ENCODE measurements around the gene P2RY13.

The P2RY13 gene

GRCh38 chr3:151329363-151329762 is at the start of gene P2RY13:
Gene P2RY13 (minus strand): TSS chr3:151329549. CDS start chr3:151329528, 21 bp downstream.
- DNase-seq = no peak

- DNase-seq = no peak
Measured at GRCh38 chr3:151377768-151378385, 48.5 kb upstream of the P2RY13 start.

DNA sequence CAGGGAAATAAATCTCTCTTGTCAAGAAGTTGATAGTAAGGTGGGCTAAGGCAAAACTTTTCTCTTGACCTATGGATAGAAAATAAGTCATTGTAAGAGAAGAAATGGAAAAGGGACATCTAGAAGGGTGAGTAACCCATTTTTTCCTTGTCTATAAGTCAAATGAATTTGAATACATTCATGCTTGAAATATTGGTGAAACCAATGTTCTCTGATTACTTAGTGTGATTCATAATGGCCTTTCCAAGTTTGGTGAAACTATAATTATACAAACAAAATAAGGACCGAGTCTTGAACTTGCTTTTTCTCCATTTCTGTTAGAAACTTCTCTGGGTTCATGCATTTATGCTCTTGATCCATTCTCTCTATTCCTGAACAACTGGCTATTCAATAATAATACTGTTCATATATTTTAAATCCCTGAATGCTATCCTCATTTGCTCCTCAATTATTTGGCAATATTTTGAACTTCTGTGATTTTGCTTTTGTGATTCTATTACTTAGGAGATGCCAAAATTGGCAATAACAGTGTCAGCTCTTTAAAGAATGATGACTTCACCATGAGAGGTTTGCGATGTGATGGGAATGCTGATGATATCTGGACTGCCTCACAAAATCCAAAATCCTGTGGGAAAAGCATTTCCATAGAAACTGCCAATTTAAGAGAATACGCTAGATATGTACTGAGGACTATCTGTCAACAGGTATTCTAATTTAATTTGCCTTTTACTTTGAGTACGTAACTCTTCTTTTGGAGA is 42.9 kb upstream of the P2RY13 start:
- no peak for DNase-seq

DNA sequence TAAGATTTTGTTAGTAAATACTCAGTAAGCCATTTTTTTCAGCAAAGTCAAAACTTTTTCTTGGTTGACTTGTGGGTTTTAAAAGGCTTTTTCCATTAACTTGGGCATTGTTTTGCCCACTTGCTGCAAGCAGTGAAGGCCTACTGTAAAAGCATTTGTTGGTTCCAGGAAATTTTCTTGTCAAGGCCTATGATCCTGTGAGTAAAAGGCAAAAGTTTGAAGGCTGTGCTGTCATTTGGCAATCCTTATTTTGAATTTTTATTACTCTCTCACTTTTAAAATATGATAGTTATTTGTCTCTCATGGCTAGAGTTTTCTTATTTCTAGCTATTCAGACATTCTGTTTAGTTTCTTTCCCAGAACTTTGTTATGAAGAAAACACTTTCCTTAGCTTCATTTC is 42.2 kb upstream of the P2RY13 start:
- no peak for DNase-seq

DNA sequence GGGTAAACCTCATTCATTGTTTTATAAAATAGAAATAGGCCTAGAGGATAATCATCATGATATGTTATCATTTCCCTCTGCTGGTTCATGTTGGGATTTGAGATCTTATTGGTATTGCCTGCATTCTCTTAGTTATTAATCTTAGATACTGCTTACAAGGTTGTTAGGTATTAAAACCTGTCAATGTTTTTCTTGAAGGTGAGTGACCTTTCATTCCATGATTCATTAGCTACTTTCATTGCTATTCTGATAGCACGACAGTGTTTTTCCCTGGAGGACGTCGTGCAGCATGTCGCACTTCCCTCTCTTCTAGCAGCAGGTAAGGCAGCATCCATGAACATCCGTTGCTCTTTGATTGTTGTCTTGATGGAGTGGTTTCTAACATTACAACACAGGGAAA is 38.1 kb upstream of the P2RY13 start:
- no peak for DNase-seq

- DNase-seq = no peak
Measured at GRCh38 chr3:151366993-151367392, 37.6 kb upstream of the P2RY13 start.

GRCh38 chr3:151362751-151363174 is 33.4 kb upstream of the P2RY13 start:
- no peak for DNase-seq

DNA sequence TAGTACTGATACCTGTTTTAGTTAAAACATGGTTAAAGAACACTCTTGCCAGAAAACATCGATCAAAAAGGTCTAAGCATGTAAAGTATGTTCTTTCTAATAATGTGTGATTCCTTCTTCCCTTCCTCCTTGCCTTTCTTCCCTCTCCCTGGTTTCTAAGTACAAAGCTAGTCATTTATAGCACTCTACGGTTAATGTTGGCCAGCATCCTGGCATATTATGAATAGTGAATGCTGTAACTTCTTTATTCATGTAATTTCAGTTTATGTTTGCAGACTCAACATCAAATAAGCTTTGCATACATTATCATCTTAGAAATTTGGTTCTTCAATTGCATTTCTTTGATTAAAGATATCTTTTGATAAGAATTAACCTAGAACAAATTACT is 28.1 kb upstream of the P2RY13 start:
- DNase-seq = no peak

DNA sequence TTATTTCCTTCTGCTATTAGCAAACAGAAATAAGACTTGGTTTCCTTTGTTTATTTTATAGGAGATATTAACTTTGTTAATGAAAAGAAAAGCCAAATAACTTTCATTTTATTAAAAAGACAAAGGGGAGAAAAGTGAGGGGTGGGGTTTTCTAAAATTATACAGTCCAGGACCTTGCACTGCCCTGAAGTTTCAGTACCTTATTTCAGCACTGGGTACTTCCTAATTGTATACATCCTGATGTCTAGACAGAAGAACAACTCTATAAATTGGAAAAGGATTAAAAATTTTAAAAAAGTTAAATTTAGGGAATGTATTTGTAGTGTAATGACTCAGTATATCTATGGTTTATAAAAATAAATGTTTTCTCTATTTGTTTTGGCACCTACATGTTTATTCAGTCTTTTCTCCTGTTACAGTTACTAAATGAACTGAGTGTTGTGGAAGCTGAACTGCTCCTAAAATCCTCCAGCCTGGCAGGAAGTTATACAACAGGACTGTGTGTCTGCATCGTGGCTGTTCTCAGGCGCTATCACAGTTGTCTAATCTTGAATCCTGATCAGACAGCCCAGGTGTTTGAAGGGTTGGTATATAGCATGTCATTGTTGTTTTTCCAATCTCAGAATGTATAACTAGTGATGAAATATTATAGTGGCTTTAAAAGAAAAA is 27.6 kb upstream of the P2RY13 start:
- no peak for DNase-seq

DNA sequence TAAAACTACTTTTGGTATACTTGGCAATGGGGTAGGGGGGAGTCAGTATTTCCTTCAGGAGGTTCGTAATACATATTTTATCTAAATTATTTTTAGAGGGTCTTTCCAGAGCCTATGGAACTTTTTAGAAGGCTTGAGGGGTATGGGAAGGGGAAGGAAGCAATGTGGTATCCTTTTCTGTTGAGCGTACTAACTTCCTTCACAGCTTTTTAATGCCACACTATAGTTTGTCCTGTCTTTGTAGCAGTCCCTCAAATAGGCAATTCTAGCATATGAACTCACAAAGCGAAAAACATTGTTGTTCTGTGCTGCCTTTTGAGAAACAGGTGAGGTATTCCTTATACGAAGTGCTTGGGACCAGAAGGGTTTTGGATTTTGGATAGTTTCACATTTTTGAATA is 22.3 kb upstream of the P2RY13 start:
- DNase-seq = no peak

DNA sequence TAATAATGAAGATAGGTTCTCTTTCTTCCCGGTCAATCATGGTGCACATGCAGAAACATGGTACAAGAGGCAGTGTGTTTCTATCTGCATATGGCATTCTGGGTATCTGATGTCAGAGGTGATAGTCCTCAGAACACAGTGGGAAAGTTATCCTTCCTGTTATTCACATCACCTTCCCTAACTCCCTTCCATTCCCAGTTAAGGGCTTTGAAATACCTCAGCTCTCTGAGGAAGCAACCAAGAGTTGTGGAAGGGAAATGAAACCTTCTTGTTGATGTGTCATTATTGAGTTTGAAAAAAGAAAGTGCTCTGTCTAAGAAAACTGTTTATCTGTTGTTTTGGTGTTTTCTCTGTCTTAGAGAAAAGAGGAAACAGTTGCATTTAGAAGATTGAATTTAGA is 21.9 kb upstream of the P2RY13 start:
- no peak for DNase-seq

GRCh38 chr3:151350656-151351055 is 21.3 kb upstream of the P2RY13 start:
- DNase-seq = no peak

- no peak for DNase-seq
Measured at GRCh38 chr3:151347432-151347831, 18.1 kb upstream of the P2RY13 start.

DNA sequence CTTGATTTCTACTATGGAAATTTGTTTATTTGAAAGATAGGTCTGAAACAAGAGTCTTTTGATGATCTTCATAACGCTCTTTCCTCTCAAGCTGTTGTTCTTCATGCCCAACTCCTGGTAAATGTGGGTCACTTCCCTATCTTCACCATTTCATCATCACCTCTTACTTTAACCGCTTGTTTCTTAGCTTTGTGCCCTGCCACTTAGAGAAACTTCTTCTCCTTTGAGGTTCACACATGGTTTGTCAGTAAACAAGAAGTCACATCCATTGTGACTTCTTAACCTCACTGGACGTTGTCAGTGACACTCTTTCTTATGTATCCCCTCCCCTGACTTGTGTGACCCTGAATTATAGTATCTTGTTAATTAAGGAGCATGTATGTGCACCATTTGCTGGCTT is 16.9 kb upstream of the P2RY13 start:
- DNase-seq = no peak

DNA sequence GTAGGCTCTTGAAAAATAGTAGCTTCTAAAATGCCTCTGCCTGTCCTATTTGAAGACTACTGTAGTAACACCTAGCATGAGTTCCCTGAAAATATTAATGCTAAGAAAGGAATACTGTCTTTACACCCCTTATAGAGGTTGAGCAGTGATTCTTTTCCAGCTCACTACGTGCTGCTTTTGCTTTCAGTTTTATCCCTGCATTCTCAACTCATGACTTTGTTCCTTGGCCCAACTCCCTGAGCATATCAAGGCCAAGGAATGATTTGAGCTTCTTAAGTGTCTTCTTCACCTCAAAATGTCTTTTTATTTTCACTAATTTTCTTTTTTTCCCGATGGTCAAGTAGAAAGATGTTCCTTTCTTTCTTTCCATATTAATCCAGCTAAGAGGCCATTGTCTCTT is 16.5 kb upstream of the P2RY13 start:
- DNase-seq = no peak

DNA sequence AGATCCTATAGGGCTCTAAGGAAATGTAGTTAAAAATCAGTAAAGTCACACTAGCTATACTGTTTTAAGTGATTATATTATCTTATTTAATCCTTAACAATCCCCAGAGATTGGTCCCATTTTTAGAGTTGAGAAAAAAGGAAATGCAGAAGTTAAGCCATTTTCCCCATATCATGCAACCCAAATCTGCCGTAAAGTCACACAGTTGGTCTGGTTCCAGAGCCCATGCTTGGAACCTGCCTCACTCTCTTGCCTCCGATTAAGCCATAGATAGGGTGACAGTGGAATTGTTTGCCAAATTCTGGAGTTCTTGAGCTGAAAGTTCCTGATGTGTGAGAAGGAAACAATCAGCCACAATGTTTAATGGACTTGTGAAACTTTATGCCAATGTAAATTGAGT is 2.3 kb upstream of the P2RY13 start:
- no peak for DNase-seq

DNA sequence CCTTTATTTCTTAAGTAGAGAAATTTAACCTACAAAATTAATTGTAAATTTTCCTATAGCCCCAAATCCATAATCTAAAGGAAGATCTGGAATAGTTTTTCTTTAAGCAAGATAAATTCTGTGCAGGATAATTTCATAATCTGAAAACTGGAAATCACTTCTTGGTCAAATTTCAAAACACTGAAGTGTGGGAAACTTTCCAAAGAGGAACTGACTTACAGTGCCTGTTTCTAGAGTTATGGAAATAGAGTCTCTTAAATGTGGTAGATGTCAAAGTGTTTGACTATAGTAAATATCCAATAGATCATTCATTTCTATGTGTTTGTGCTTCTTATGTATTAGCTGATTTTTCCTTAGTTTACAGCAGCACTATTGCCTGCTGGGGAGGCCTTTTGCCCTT is 1.6 kb upstream of the P2RY13 start:
- DNase-seq = no peak

DNA sequence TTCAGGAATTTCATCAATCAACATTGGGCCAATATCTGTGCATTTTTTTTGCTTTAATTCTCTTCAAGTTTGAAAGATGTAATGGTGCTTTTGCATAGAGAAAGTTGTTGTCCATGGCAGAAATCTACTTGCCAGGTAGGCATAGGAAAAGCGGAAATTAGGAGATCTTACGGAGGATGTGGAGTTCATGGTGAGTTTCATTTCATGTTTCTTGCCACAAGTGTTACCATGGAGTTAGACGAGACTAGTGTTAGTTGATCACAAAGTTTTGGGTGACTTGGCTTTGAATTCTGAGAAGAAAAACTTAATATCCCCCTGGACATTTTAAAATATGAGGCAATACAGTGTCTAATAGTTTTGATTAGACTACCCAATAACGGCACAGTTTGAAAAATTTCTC is 1.0 kb upstream of the P2RY13 start:
- no peak for DNase-seq

GRCh38 chr3:151328298-151328995 is 902 bp downstream of the P2RY13 start:
- no peak for DNase-seq

- peak; percentile 6 for DNase-seq
Measured at GRCh38 chr3:151327571-151328198, 1.7 kb downstream of the P2RY13 start.

DNA sequence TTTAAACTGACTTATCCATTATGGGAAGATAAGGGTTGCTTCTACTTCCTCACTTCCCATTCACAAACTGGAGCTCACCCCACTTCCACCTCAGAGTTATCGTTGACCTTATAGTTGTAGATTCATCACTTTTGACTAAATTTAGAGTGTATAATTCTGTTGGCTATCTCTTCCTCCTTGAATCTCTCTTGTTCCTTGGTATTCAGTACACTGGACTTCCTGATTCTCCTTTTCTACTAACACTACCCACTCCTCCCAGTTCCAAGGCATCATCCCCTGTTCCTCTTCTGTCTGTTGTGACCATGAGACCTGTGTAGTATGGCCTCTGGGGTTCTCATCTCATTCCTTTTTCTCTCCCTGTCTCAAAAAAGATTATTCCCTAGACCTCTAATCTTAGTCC is 6.8 kb downstream of the P2RY13 start:
- no peak for DNase-seq

GRCh38 chr3:151321526-151321925 is 7.8 kb downstream of the P2RY13 start:
- no peak for DNase-seq

DNA sequence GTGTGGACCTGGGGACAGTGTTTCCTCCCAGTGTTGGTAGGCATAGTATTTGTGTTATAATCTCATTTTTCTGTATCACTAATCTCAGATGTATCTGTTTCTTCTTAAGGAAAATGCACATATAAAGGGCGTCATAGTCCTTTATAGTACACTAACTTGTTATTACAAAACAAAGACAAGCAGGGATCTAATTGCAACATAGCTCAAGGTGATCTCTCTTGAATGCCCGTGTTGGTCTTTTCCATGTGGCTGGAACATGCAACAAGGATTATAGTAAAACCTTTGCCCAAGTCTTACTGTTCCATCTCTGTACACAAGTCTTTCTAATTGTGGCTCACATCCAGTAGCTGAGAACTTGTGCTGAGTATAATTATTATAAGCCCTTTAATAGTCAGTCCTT is 9.2 kb downstream of the P2RY13 start:
- DNase-seq = no peak

All from NCI-H146 (cell line).